Upper lobe of left lung (tissue), 6 donors: ENCODE results near the gene POLR3F. TPM values are rescaled to one million over a fixed set of nuclear protein-coding genes. Genes with fewer than 3 reads are reported as not detected.
"Not testable (repeated sequence)": the region's sequence is repeated elsewhere in the genome, so short reads cannot be mapped to it uniquely, and the experiment has no call there.

Experiments
- ATAC-seq, 2 donors: fragments of 200-7000 bp; cut with Tn5 transposase; one replicate each; pipeline ENCODE4 v1.9.1; 2022; ENCODE audit warnings: mild to moderate bottlenecking in 2 of 2, moderate library complexity in 2 of 2; ENCODE audit not compliant: low FRiP score in 2 of 2
- DNase-seq, 2 donors: peaks; one replicate each; pipeline ENCODE4 v3.0.0-alpha.2; 2019 to 2020
- H3K27ac ChIP-seq, 4 donors: fragments of 200-600 bp; sonication (generic); one replicate each; pipeline ENCODE4 v1.5.1; 2016 to 2019
- H3K27me3 ChIP-seq, 4 donors: fragments of 200-600 bp; sonication (generic); one replicate each; pipeline ENCODE4 v1.5.1; 2017 to 2019
- H3K36me3 ChIP-seq, 4 donors: fragments of 200-600 bp; sonication (generic); one replicate each; pipeline ENCODE4 v1.5.1; 2016 to 2019
- H3K4me1 ChIP-seq, 4 donors: fragments of 200-600 bp; sonication (generic); one replicate each; pipeline ENCODE4 v1.5.1; 2018 to 2019
- H3K4me3 ChIP-seq, 4 donors: fragments of 200-600 bp; sonication (generic); one replicate each; pipeline ENCODE4 v1.5.1; 2017 to 2019; ENCODE audit warnings: mild to moderate bottlenecking in 2 of 4, moderate library complexity in 1 of 4
- H3K9me3 ChIP-seq, 4 donors: fragments of 200-600 bp; sonication (generic); one replicate each; pipeline ENCODE4 v1.5.1; 2018 to 2019
- EP300 ChIP-seq, 4 donors: sonication (generic); formaldehyde crosslinking; IDR thresholded peaks; one replicate each; pipeline ENCODE4 v1.5.1; 2017; ENCODE audit warnings: antibody characterized with exemption in 4 of 4, control low read depth in 2 of 4
- POLR2A ChIP-seq, 4 donors: fragments of 450-650 bp; IDR thresholded peaks; one replicate each; pipeline ENCODE4 v1.5.1; 2016 to 2017; ENCODE audit warnings: antibody characterized with exemption in 4 of 4, mild to moderate bottlenecking in 2 of 4
- POLR2AphosphoS5 ChIP-seq, 2 donors: sonication (generic); formaldehyde crosslinking; IDR thresholded peaks; one replicate each; pipeline ENCODE4 v1.5.1; 2017; ENCODE audit warnings: antibody characterized with exemption in 2 of 2
- WGBS, 2 donors: methylation state at CpG; one replicate each; pipeline ENCODE4 v1.1.5; 2017 to 2018; 5-methylcytosine and 5-hydroxymethylcytosine counted together
- total RNA-seq, 6 donors: library from RNA; depleted of rRNA in 4 of 6; stranded (reverse); fragments of >200 nt in 4 of 6; gene quantifications; one replicate each; pipeline versions ENCODE4 v1.1.0 to v1.2.1, GENCODE V29; 2016 to 2021
- TF ChIP-seq, protein P1 (sequence below), 6 experiments: fragments of 450-650 bp in 4 of 6; fragments of 200-600 bp in 2 of 6; sonication (generic) in 2 of 6; IDR thresholded peaks; one replicate each; pipeline ENCODE4 v1.5.1; 2016 to 2019; ENCODE audit warnings: antibody characterized with exemption in 6 of 6
- donor health status: DM: no; HTN: no; CAD: no; lungs with moderate emphysema.
- donor health status: DM: no; HTN: yes; CAD: no; lungs with severe emphysema.

The POLR3F gene
- total RNA-seq, 6 donors from 2014 or later, result 3.1 to 9.7 (median 6.7) TPM

DNA sequence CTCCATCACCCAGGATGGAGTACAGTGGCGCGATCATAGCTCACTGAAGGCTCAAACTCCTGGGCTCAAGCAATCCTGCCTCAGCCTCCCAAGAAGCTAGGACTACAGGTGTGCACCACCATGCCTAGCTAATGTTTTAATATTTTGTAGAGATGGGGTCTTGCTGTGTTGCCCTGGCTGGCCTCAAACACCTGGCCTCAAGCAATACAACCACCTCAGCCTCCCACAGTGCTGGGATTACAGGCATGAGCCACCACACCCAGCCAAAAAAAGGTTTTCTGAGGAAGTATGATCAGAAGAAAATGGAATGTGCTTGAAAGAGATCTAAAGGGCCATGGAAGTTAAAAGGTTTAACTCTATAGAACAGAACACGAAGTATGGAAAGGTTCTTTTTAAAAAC, 21.1 kb downstream of the POLR3F start:
- no peak for DNase-seq
- Histone ChIP-seq H3K27ac (no peak overlapping the region), H3K4me1 (no peaks in the 10 kb centered on the region), H3K4me3 (no peak overlapping the region), H3K27me3 (no peaks in the 10 kb centered on the region), H3K9me3 (no peaks in the 10 kb centered on the region), H3K36me3 (peaks cover 7 to 75% (median 39%) of the 10 kb centered on the region in 4 donors)
- TF ChIP-seq POLR2AphosphoS5 (IDR thresholded peaks at IDR 0.05) (no peak), EP300 (IDR thresholded peaks at IDR 0.05) (no peak), POLR2A (IDR thresholded peaks at IDR 0.05) (no peak)
- TF ChIP-seq, protein P1, sequence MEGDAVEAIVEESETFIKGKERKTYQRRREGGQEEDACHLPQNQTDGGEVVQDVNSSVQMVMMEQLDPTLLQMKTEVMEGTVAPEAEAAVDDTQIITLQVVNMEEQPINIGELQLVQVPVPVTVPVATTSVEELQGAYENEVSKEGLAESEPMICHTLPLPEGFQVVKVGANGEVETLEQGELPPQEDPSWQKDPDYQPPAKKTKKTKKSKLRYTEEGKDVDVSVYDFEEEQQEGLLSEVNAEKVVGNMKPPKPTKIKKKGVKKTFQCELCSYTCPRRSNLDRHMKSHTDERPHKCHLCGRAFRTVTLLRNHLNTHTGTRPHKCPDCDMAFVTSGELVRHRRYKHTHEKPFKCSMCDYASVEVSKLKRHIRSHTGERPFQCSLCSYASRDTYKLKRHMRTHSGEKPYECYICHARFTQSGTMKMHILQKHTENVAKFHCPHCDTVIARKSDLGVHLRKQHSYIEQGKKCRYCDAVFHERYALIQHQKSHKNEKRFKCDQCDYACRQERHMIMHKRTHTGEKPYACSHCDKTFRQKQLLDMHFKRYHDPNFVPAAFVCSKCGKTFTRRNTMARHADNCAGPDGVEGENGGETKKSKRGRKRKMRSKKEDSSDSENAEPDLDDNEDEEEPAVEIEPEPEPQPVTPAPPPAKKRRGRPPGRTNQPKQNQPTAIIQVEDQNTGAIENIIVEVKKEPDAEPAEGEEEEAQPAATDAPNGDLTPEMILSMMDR (IDR thresholded peaks at IDR 0.05), result no peak
- WGBS, 2 donors, result 90 to 96% methylated on average over 3 of the region's 3 CpGs
- ATAC-seq, result no peak

GRCh38 chr20:18496042-18496441, 28.9 kb downstream of the POLR3F start:
- TF ChIP-seq, protein P1 (IDR thresholded peaks at IDR 0.05), result no peak
- TF ChIP-seq POLR2A (IDR thresholded peaks at IDR 0.05) (no peak), EP300 (IDR thresholded peaks at IDR 0.05) (no peak), POLR2AphosphoS5 (IDR thresholded peaks at IDR 0.05) (no peak)
- Histone ChIP-seq H3K4me3 (peak overlapping the region in 3 of 4 donors; percentile 71 to 89 (median 82)), H3K36me3 (peaks cover 0 to 15% (median 3%) of the 10 kb centered on the region in 4 donors), H3K4me1 (peaks cover 9 to 20% (median 12%) of the 10 kb centered on the region in 4 donors), H3K9me3 (no peaks in the 10 kb centered on the region), H3K27ac (no peak overlapping the region), H3K27me3 (no peaks in the 10 kb centered on the region)
- 20 to 36% methylated on average over 7 of the region's 7 CpGs for WGBS, 2 donors
- ATAC-seq (peak in 1 of 2 donors; percentile 52), DNase-seq (peak in 1 of 2 donors; percentile 23)

GRCh38 chr20:18496740-18497592, 29.8 kb downstream of the POLR3F start, which contains the start of gene RBBP9:
Gene RBBP9, minus strand, starts transcription at chr20:18497225. Its CDS starts 58 bp downstream, at chr20:18497167.
- ATAC-seq (peak; percentile 98 to 100), DNase-seq (peak; percentile 91 to 95)
- Histone ChIP-seq H3K9me3 (no peaks in the 10 kb centered on the region), H3K36me3 (peaks cover 0 to 7% (median 0%) of the 10 kb centered on the region in 4 donors), H3K4me1 (peaks cover 9 to 20% (median 12%) of the 10 kb centered on the region in 4 donors), H3K27ac (peak within 1 kb of the TSS; percentile 51 to 80 (median 74)), H3K4me3 (peak within 1 kb of the TSS; percentile 67 to 89 (median 76)), H3K27me3 (no peaks in the 10 kb centered on the region)
- TF ChIP-seq POLR2AphosphoS5 (IDR thresholded peaks at IDR 0.05) (peak in 1 of 2 donors; percentile 57), EP300 (IDR thresholded peaks at IDR 0.05) (no peak), POLR2A (IDR thresholded peaks at IDR 0.05) (peak in 1 of 4 donors; percentile 64)
- TF ChIP-seq, protein P1 (IDR thresholded peaks at IDR 0.05), result no peak
- WGBS, 2 donors, result 3 to 5% methylated on average over 19 to 30 of the region's 31 CpGs

- Histone ChIP-seq H3K4me1 (peaks cover 9 to 20% (median 12%) of the 10 kb centered on the region in 4 donors), H3K4me3 (no peak overlapping the region), H3K27ac (peak overlapping the region in 2 of 4 donors; percentile 78 to 80), H3K36me3 (peaks cover 0 to 1% (median 0%) of the 10 kb centered on the region in 4 donors), H3K27me3 (no peaks in the 10 kb centered on the region), H3K9me3 (no peaks in the 10 kb centered on the region)
- ATAC-seq, result no peak
- DNase-seq, result no peak
- 94 to 97% methylated on average over 3 of the region's 3 CpGs for WGBS, 2 donors
- no peak for TF ChIP-seq POLR2A (IDR thresholded peaks at IDR 0.05)
- TF ChIP-seq, protein P1 (IDR thresholded peaks at IDR 0.05), result no peak
- TF ChIP-seq EP300 (IDR thresholded peaks at IDR 0.05), result no peak
- TF ChIP-seq POLR2AphosphoS5 (IDR thresholded peaks at IDR 0.05), result no peak
Observed at GRCh38 chr20:18497603-18498002, 30.4 kb downstream of the POLR3F start.

DNA sequence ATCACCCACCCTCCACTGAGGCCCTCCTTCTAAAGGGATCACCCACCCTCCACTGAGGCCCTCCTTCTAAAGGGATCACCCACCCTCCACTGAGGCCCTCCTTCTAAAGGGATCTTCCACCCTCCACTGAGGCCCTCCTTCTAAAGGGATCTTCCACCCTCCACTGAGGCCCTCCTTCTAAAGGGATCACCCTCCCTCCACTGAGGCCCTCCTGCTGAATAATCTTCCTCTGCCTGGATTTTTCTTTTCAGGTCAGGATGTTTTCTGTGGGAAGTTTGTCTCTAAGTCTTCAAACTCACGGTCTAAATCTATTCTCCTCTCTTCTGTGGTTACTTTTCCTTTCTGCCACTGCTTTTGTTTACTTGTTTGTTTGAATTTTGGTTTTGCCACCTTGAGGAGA, 34.5 kb downstream of the POLR3F start:
- H3K4me1 ChIP-seq, result peaks cover under 1 to 10% (median 4%) of the 10 kb centered on the region in 4 donors
- WGBS, 2 donors, result 55 to 64% methylated on average over 1 of the region's 1 CpG
- not testable (repeated sequence) for ATAC-seq

More for the DNA sequence above, 34.5 kb downstream of the POLR3F start:
- not testable (repeated sequence) for DNase-seq, H3K27ac ChIP-seq, H3K4me3 ChIP-seq, H3K36me3 ChIP-seq, H3K9me3 ChIP-seq, H3K27me3 ChIP-seq
